PC-3 (cell line): ENCODE results near the gene PIGU. TPM values are rescaled to one million over a fixed set of nuclear protein-coding genes. Genes with fewer than 3 reads are reported as not detected.

ENCODE experiments used
- ATAC-seq: fragments of 200-7000 bp; cut with Tn5 transposase; 2 replicates; pipeline ENCODE4 v1.9.1; 2020; ENCODE audit warnings: mild to moderate bottlenecking, moderate library complexity
- BruUV-seq: library from RNA; stranded (reverse); fragments of 400-500 nt; replicated peaks from 2 replicates; lab custom pipeline; 2021; lab: Mats Ljungman, UMichigan
- CTCF ChIA-PET: fragments of 300-600 bp; sonication (Branson Sonifier 250); formaldehyde crosslinking; loops from one replicate; lab custom pipeline; 2022; ENCODE audit warnings: antibody characterized with exemption; lab: Charles Lee
- POLR2A ChIA-PET: fragments of 300-600 bp; sonication (Branson Sonifier 250); formaldehyde crosslinking; loops from one replicate; lab custom pipeline; 2022; ENCODE audit warnings: antibody characterized with exemption; ENCODE audit not compliant: unreplicated experiment; lab: Charles Lee
- DNase-seq: peaks from one replicate; pipeline ENCODE4 v3.0.0-alpha.2; 2015
- H2AFZ ChIP-seq: fragments of 300-600 bp; sonication (generic); 2 replicates; pipeline ENCODE4 v1.6.0; 2016; ENCODE audit warnings: antibody characterized with exemption, low read length
- H3F3A ChIP-seq: fragments of 300-600 bp; sonication (generic); one replicate; pipeline ENCODE4 v1.6.0; 2017; ENCODE audit warnings: antibody characterized with exemption, low read length, control low read depth, mild to moderate bottlenecking; ENCODE audit not compliant: unreplicated experiment
- H3K27ac ChIP-seq: fragments of 300-600 bp; sonication (generic); 2 replicates; pipeline ENCODE4 v1.5.1; 2016; ENCODE audit warnings: mild to moderate bottlenecking, low read length
- H3K27me3 ChIP-seq: fragments of 300-600 bp; sonication (generic); 2 replicates; pipeline ENCODE4 v1.6.1; 2016; ENCODE audit warnings: low read length, mixed read lengths
- H3K36me3 ChIP-seq: fragments of 300-600 bp; sonication (generic); 2 replicates; pipeline ENCODE4 v1.6.1; 2016; ENCODE audit warnings: low read depth, mixed run types, low read length, mixed read lengths
- H3K4me1 ChIP-seq: fragments of 300-600 bp; sonication (generic); 2 replicates; pipeline ENCODE4 v1.5.1; 2016; ENCODE audit warnings: low read length; ENCODE audit not compliant: insufficient read depth
- H3K4me2 ChIP-seq: fragments of 300-600 bp; sonication (generic); 2 replicates; pipeline ENCODE4 v1.6.0; 2016; ENCODE audit warnings: low read length
- H3K4me3 ChIP-seq: fragments of 300-600 bp; sonication (generic); 2 replicates; pipeline ENCODE4 v1.5.1; 2016; ENCODE audit warnings: mild to moderate bottlenecking, low read length, mixed read lengths
- H3K79me2 ChIP-seq: fragments of 300-600 bp; sonication (generic); 2 replicates; pipeline ENCODE4 v1.6.1; 2017; ENCODE audit warnings: low read length, mixed read lengths
- H3K9ac ChIP-seq: fragments of 300-600 bp; sonication (generic); 2 replicates; pipeline ENCODE4 v1.6.0; 2016; ENCODE audit warnings: mild to moderate bottlenecking, low read length
- H3K9me2 ChIP-seq: fragments of 300-600 bp; sonication (generic); replicated peaks from 2 replicates; pipeline ENCODE4 v1.6.1; 2016; ENCODE audit warnings: mixed run types, low read length, mixed read lengths
- H3K9me3 ChIP-seq: fragments of 300-600 bp; sonication (generic); 2 replicates; pipeline ENCODE4 v1.6.1; 2016; ENCODE audit warnings: low read length, mixed read lengths
- H4K20me1 ChIP-seq: fragments of 300-600 bp; sonication (generic); 2 replicates; pipeline ENCODE4 v1.6.1; 2016; ENCODE audit warnings: low read length, mixed read lengths
- EZH2 ChIP-seq: fragments of 300-600 bp; sonication (generic); IDR thresholded peaks from one replicate; pipeline ENCODE4 v1.6.1; 2017; ENCODE audit warnings: antibody characterized with exemption, mild to moderate bottlenecking, low read length; ENCODE audit not compliant: unreplicated experiment
- EZH2phosphoT487 ChIP-seq: fragments of 300-600 bp; sonication (generic); IDR thresholded peaks from 2 replicates; pipeline ENCODE4 v1.6.1; 2018; ENCODE audit warnings: mild to moderate bottlenecking, antibody characterized with exemption, low read length, borderline replicate concordance
- intact Hi-C: fragments of 100-400 bp; cut with micrococcal nuclease; formaldehyde crosslinking; loops from 2 replicates; pipeline ENCODE4 v1.9.0; 2023
- total RNA-seq: library from RNA; depleted of rRNA; stranded (reverse); fragments of >200 nt; gene quantifications from 2 replicates; pipeline ENCODE4 v1.2.3, GENCODE V29; 2014
- TF ChIP-seq, protein P1 (sequence below): fragments of 300-600 bp; sonication (generic); conservative IDR thresholded peaks from 2 replicates; pipeline ENCODE4 v1.5.1; 2017; ENCODE audit warnings: antibody characterized with exemption, low read depth, mild to moderate bottlenecking, low read length

Gene PIGU
- total RNA-seq, 1 experiment from 2014 or later = 24.5 TPM

DNA sequence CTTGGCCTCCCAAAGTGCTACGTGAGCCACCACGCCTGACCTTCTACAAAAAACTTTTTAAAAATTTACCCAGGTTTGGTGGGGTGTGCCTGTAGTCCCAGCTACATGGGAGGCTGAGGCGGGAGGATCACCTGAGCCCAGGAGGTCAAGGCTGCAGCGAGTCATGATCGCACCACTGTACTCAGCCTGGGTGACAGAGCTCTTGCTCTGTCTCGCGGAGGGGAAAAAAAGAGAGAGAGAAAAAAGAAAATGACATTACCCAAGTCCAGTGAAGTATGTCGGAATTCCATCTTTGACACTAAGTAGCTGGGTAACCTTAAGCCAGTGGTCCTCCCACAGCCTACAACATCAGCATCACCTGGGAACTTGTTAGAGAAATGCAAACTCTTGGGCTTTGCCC lies 137.1 kb downstream of the PIGU start:
- TF ChIP-seq EZH2 (no peak), EZH2phosphoT487 (no peak)
- TF ChIP-seq, protein P1, sequence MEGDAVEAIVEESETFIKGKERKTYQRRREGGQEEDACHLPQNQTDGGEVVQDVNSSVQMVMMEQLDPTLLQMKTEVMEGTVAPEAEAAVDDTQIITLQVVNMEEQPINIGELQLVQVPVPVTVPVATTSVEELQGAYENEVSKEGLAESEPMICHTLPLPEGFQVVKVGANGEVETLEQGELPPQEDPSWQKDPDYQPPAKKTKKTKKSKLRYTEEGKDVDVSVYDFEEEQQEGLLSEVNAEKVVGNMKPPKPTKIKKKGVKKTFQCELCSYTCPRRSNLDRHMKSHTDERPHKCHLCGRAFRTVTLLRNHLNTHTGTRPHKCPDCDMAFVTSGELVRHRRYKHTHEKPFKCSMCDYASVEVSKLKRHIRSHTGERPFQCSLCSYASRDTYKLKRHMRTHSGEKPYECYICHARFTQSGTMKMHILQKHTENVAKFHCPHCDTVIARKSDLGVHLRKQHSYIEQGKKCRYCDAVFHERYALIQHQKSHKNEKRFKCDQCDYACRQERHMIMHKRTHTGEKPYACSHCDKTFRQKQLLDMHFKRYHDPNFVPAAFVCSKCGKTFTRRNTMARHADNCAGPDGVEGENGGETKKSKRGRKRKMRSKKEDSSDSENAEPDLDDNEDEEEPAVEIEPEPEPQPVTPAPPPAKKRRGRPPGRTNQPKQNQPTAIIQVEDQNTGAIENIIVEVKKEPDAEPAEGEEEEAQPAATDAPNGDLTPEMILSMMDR = no peak
- ATAC-seq (no peak), DNase-seq (no peak)
- Histone ChIP-seq H3K27me3 (no peaks in the 10 kb centered on the region), H3K36me3 (peaks cover 23% of the 10 kb centered on the region), H3K4me2 (no peak overlapping the region), H3K9ac (no peak overlapping the region), H3K4me3 (no peak overlapping the region), H3K4me1 (no peaks in the 10 kb centered on the region), H4K20me1 (no peaks in the 10 kb centered on the region), H2AFZ (no peak overlapping the region), H3K9me3 (no peaks in the 10 kb centered on the region), H3K9me2 (no peaks in the 10 kb centered on the region), H3K79me2 (no peaks in the 10 kb centered on the region), H3K27ac (no peak overlapping the region), H3F3A (no peaks in the 10 kb centered on the region)
- intact Hi-C loops = no loop called here
- ChIA-PET POLR2A (interaction anchor here (0.6 kb wide), 1 partner anchor 26 kb away, joined by 3 read pairs; no protein-coding TSS in a partner anchor), CTCF (no interaction called here)
- no TSS peak for BruUV-seq

DNA sequence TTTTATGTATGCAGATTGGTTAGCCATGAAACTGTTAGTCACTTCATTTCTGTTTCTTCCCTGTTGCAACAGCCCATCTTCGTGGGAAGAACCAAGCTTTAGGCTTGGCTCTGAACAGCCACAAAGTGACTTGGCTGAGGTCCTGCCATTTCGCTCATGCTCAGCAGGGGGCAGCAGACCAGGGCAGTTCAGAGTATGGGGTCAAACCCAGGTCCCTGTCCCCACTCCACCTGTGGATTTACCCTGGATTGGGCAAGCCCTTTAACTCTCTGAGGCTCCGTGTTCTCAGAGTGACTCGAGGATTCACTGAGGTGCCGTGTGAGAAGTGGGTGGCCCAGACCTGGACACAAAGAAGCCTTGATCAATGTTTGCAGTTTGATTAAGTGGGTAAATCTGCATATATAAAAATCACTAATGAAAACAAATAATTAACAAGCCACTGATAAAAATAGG lies 138.2 kb downstream of the PIGU start:
- ATAC-seq = peak; percentile 71
- peak; percentile 64 for DNase-seq

DNA sequence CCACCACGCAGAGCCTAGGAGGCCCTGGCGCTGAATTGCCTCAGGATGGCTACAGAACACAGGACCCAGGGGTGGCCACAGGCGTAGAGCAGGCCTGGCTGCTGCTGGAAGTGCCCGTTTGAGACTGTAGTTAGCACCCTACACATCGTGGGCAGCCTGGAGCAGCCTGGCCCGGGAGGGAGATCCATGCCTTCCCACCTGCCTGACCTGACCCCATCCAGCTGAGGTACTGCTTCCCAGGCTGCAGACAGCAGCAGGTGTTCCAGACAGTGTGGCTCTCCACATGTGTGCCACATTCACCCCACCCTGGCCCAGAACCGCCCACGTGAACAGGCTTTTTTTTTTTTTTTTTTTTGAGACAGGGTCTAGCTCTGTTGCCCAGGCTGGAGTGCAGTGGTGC lies 139.2 kb downstream of the PIGU start:
- TF ChIP-seq EZH2 = no peak
- TF ChIP-seq, protein P1 = no peak
- no peak for TF ChIP-seq EZH2phosphoT487
- Histone ChIP-seq H3K9me3 (no peaks in the 10 kb centered on the region), H3K27ac (no peak overlapping the region), H3K36me3 (peaks cover 27% of the 10 kb centered on the region), H3K9me2 (no peaks in the 10 kb centered on the region), H3K4me2 (no peak overlapping the region), H3K27me3 (no peaks in the 10 kb centered on the region), H3K9ac (no peak overlapping the region), H2AFZ (no peak overlapping the region), H3K4me1 (no peaks in the 10 kb centered on the region), H3K4me3 (no peak overlapping the region), H3F3A (no peaks in the 10 kb centered on the region), H4K20me1 (no peaks in the 10 kb centered on the region), H3K79me2 (no peaks in the 10 kb centered on the region)
- ATAC-seq = no peak
- no peak for DNase-seq
- intact Hi-C loops = no loop called here
- ChIA-PET POLR2A (no interaction called here), CTCF (interaction anchor here (0.6 kb wide), 1 partner anchor 42 kb away, joined by 11 read pairs; no protein-coding TSS in a partner anchor)
- no TSS peak for BruUV-seq

More for the DNA sequence above, 138.2 kb downstream of the PIGU start:
- TF ChIP-seq, protein P1 = peak; percentile 86
- TF ChIP-seq EZH2phosphoT487 = no peak
- no peak overlapping the region for H3K4me2 ChIP-seq
- no peaks in the 10 kb centered on the region for H3K4me1 ChIP-seq
- no peaks in the 10 kb centered on the region for H3K27me3 ChIP-seq
- no peaks in the 10 kb centered on the region for H4K20me1 ChIP-seq
- no peak overlapping the region for H3K9ac ChIP-seq
- intact Hi-C loops = no loop called here
- no peaks in the 10 kb centered on the region for H3K9me3 ChIP-seq
- H3F3A ChIP-seq = no peaks in the 10 kb centered on the region
- ChIA-PET POLR2A (interaction anchor here (0.6 kb wide), 1 partner anchor 369 kb away, joined by 3 read pairs; no protein-coding TSS in a partner anchor), CTCF (interaction anchor here (0.5 to 0.8 kb wide), 5 partner anchors 13 to 231 kb away, joined by 3 to 6 read pairs (median 5); no protein-coding TSS in a partner anchor)
- H3K79me2 ChIP-seq = no peaks in the 10 kb centered on the region
- H2AFZ ChIP-seq = no peak overlapping the region
- H3K27ac ChIP-seq = no peak overlapping the region
- no TSS peak for BruUV-seq
- H3K36me3 ChIP-seq = peaks cover 27% of the 10 kb centered on the region
- no peaks in the 10 kb centered on the region for H3K9me2 ChIP-seq
- H3K4me3 ChIP-seq = no peak overlapping the region
